GM12878 (cell line): ENCODE measurements around the gene RHOB.

Experiments
- BACH1 ChIP-seq: fragments of 450-650 bp; IDR thresholded peaks from 2 replicates; pipeline ENCODE4 v1.6.1; 2017; ENCODE audit warnings: mild to moderate bottlenecking, borderline replicate concordance
- CTCF ChIP-seq, 3 experiments: IDR thresholded peaks in 2 of 3; conservative IDR thresholded peaks in 1 of 3; 2 replicates each; pipeline ENCODE4 v1.5.1; 2011; ENCODE audit warnings: low read depth in 3 of 3, low read length in 3 of 3, mild to moderate bottlenecking in 3 of 3, control low read depth in 2 of 3, moderate library complexity in 2 of 3, inconsistent platforms in 1 of 3, mixed read lengths in 1 of 3; ENCODE audit not compliant: control insufficient read depth in 2 of 3, insufficient read depth in 1 of 3; ENCODE audit errors: extremely low read depth in 1 of 3
- ELK1 ChIP-seq: IDR thresholded peaks from 2 replicates; pipeline ENCODE4 v1.6.1; 2012; ENCODE audit warnings: low read depth, low read length, improper control_type of control experiment
- EP300 ChIP-seq, 2 experiments: fragments of 150-350 bp in 1 of 2; IDR thresholded peaks; 2 replicates each; pipeline ENCODE4 v1.6.1; 2011 to 2012; ENCODE audit warnings: low read depth in 2 of 2, low read length in 2 of 2, borderline replicate concordance in 1 of 2, improper control_type of control experiment in 1 of 2, inconsistent platforms in 1 of 2; ENCODE audit not compliant: control insufficient read depth in 1 of 2
- KDM1A ChIP-seq: fragments of 200-600 bp; sonication (generic); IDR thresholded peaks from 2 replicates; pipeline ENCODE4 v1.6.1; 2016; ENCODE audit warnings: borderline replicate concordance
- MLLT1 ChIP-seq: fragments of 450-650 bp; IDR thresholded peaks from 2 replicates; pipeline ENCODE4 v1.6.1; 2016; ENCODE audit warnings: mild to moderate bottlenecking
- RB1 ChIP-seq: fragments of 450-650 bp; formaldehyde crosslinking; IDR thresholded peaks from 2 replicates; pipeline ENCODE4 v1.6.1; 2017; ENCODE audit warnings: mild to moderate bottlenecking, borderline replicate concordance
- SP1 ChIP-seq: IDR thresholded peaks from one replicate; pipeline ENCODE4 v1.6.1; 2011; ENCODE audit warnings: low read depth, low read length
- SRF ChIP-seq, 2 experiments: IDR thresholded peaks; 2 replicates each; pipeline ENCODE4 v1.6.1; 2011; ENCODE audit warnings: low read depth in 2 of 2, low read length in 2 of 2, mild to moderate bottlenecking in 1 of 2, moderate library complexity in 1 of 2
- SUZ12 ChIP-seq: fragments of 200-600 bp; sonication (generic); IDR thresholded peaks from one replicate; pipeline ENCODE4 v1.6.1; 2018; ENCODE audit warnings: antibody characterized with exemption, mild to moderate bottlenecking; ENCODE audit not compliant: unreplicated experiment
- TAF1 ChIP-seq: IDR thresholded peaks from 2 replicates; pipeline ENCODE4 v1.6.1; 2011; ENCODE audit warnings: mild to moderate bottlenecking, low read depth, low read length, borderline replicate concordance
- TF ChIP-seq, protein P1 (sequence below): IDR thresholded peaks from 2 replicates; pipeline ENCODE4 v1.6.1; 2012; ENCODE audit warnings: low read length, inconsistent platforms

DNA sequence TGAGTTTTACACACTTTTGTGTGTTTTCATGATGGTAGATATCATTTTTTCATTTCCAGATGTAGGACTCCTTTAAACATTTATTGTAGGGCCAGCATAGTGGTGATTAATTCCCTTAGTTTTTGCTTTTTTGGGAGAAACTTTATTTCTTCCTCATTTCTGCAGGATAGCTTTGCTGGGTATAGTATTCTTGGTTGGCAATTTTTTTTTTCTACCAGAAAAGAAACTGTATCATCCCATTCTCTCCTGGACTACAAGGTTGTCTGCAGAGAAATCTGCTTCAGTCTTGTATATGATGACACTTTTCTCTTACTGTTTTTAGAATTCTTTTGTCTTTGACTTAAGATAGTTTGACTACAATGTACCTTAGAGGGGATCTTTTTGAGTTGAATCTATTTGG lies 37.8 kb upstream of the RHOB start:
- TF ChIP-seq, protein P1, sequence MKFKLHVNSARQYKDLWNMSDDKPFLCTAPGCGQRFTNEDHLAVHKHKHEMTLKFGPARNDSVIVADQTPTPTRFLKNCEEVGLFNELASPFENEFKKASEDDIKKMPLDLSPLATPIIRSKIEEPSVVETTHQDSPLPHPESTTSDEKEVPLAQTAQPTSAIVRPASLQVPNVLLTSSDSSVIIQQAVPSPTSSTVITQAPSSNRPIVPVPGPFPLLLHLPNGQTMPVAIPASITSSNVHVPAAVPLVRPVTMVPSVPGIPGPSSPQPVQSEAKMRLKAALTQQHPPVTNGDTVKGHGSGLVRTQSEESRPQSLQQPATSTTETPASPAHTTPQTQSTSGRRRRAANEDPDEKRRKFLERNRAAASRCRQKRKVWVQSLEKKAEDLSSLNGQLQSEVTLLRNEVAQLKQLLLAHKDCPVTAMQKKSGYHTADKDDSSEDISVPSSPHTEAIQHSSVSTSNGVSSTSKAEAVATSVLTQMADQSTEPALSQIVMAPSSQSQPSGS, result no peak
- TF ChIP-seq EP300 (IDR thresholded peaks at IDR 0.05; ENCODE audit: borderline replicate concordance in 1 of 2, control insufficient read depth in 1 of 2, low read depth in 2 of 2, low read length in 2 of 2), result no peak
- TF ChIP-seq BACH1, result no peak
- no peak for TF ChIP-seq ELK1
- no peak for TF ChIP-seq CTCF (IDR thresholded peaks at IDR 0.05 in 2 of 3, conservative IDR thresholded peaks at IDR 0.05 in 1 of 3; ENCODE audit: control insufficient read depth in 2 of 3, extremely low read depth in 1 of 3, insufficient read depth in 1 of 3, low read depth in 3 of 3, low read length in 3 of 3)
- TF ChIP-seq KDM1A, result no peak
- TF ChIP-seq RB1, result no peak
- TF ChIP-seq TAF1, result no peak
- no peak for TF ChIP-seq MLLT1
- TF ChIP-seq SP1, result no peak
- no peak for TF ChIP-seq SRF (IDR thresholded peaks at IDR 0.05; ENCODE audit: low read depth in 2 of 2, low read length in 2 of 2)
- TF ChIP-seq SUZ12, result no peak
